A673 (cell line): Measurements from ENCODE around the gene ADGRL2. TPM values are rescaled to one million over a fixed set of nuclear protein-coding genes. Genes with fewer than 3 reads are reported as not detected.

Source experiments
- BruUV-seq: library from RNA; stranded (reverse); fragments of 400-500 nt; replicated peaks from 2 replicates; lab custom pipeline; 2021; lab: Mats Ljungman, UMichigan
- CTCF ChIA-PET: fragments of 300-600 bp; sonication (Branson Sonifier 250); formaldehyde crosslinking; loops from one replicate; lab custom pipeline; 2022; ENCODE audit warnings: antibody characterized with exemption; lab: Charles Lee
- POLR2A ChIA-PET: fragments of 300-600 bp; sonication (Branson Sonifier 250); formaldehyde crosslinking; loops from one replicate; lab custom pipeline; 2022; ENCODE audit warnings: antibody characterized with exemption; ENCODE audit not compliant: low non-redundant PET; lab: Charles Lee
- DNase-seq: peaks from one replicate; pipeline ENCODE4 v3.0.0-alpha.2; 2015; ENCODE audit warnings: low spot score
- H3K27ac ChIP-seq: fragments of 200-600 bp; sonication (generic); 2 replicates; pipeline ENCODE4 v1.5.1; 2016; ENCODE audit warnings: mixed run types, low read depth, mild to moderate bottlenecking, mixed read lengths, antibody characterized with exemption, low read length; ENCODE audit not compliant: poor library complexity, severe bottlenecking
- H3K27me3 ChIP-seq: fragments of 200-600 bp; sonication (generic); replicated peaks from 2 replicates; pipeline ENCODE4 v1.6.1; 2017; ENCODE audit warnings: mixed run types, low read depth, mild to moderate bottlenecking, mixed read lengths, antibody characterized with exemption, low read length; ENCODE audit not compliant: insufficient read depth, poor library complexity
- H3K36me3 ChIP-seq: fragments of 200-600 bp; sonication (generic); 2 replicates; pipeline ENCODE4 v1.6.1; 2016; ENCODE audit warnings: mixed run types, mild to moderate bottlenecking, mixed read lengths, antibody characterized with exemption, low read length; ENCODE audit not compliant: insufficient read depth, poor library complexity, severe bottlenecking
- H3K4me1 ChIP-seq: fragments of 200-600 bp; sonication (generic); 2 replicates; pipeline ENCODE4 v1.6.1; 2017; ENCODE audit warnings: mixed run types, mild to moderate bottlenecking, mixed read lengths, antibody characterized with exemption, low read length; ENCODE audit not compliant: insufficient read depth, poor library complexity, severe bottlenecking
- H3K4me3 ChIP-seq: fragments of 200-600 bp; sonication (generic); 2 replicates; pipeline ENCODE4 v1.5.1; 2016; ENCODE audit warnings: low read depth, mixed run types, mild to moderate bottlenecking, mixed read lengths, low read length; ENCODE audit not compliant: poor library complexity, severe bottlenecking
- H3K9me3 ChIP-seq: fragments of 200-600 bp; sonication (generic); 2 replicates; pipeline ENCODE4 v1.6.1; 2016; ENCODE audit warnings: mixed run types, low read depth, mild to moderate bottlenecking, mixed read lengths, antibody characterized with exemption, low read length; ENCODE audit not compliant: poor library complexity, severe bottlenecking
- EZH2 ChIP-seq: fragments of 200-600 bp; sonication (generic); IDR thresholded peaks from 2 replicates; pipeline ENCODE4 v1.6.1; 2017; ENCODE audit warnings: borderline replicate concordance, low read depth, mild to moderate bottlenecking, mixed read lengths, antibody characterized with exemption, low read length; ENCODE audit not compliant: poor library complexity, severe bottlenecking
- intact Hi-C: fragments of 100-400 bp; cut with micrococcal nuclease; formaldehyde crosslinking; loops from one replicate; pipeline ENCODE4 v1.10.0; 2022; ENCODE audit not compliant: unreplicated experiment
- total RNA-seq: library from RNA; stranded (reverse); gene quantifications from 2 replicates; pipeline ENCODE4 v1.2.3, GENCODE V29; 2021
- TF ChIP-seq, protein P1 (sequence below): fragments of 300-800, 200-600 bp; sonication (generic); conservative IDR thresholded peaks from 2 replicates; pipeline ENCODE4 v1.5.1; 2017; ENCODE audit warnings: low read depth, mild to moderate bottlenecking, antibody characterized with exemption, low read length, moderate library complexity, mixed read lengths

Gene ADGRL2
- total RNA-seq, 1 experiment from 2014 or later: 1.5 TPM

DNA sequence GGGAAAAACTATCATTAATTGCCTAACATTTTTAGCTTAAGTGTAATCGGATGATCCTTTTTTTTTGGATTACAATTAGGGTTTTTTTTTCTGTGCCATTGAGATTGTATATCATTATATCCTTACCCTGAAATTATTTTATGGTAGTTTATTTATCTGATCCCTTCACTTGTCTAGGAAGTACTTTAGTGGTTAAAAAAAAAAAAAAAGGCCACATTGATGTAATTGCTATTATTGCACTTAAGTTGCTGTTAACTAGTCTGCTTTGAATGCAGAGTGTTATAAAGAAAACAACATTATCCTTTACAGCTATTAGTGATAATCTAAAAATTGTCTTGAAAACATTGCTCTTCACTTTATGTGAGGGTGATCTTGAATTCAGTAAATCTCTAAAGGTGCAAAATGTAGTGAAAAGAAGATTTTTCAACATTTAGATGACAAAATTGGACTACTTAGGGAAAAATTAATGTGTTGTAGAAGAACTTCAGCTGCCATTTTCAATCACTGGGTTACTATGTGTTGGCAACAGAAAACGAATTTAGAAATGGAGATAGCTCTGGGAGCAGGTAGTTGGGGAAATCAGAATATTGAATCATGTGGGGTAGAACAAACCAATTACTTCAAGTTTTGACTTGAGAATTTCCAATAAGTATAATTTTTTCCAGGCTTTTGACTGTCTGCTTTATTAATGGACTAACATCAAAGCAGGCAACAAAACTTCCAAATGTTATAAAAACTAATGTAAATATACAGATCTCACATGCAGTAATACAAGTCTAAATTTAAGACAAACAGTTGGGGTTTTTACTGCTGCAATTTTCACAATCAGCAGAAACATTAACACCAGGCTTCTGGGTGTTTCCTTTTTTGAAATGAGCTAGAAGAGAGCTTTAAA lies 5.0 kb downstream of the ADGRL2 start:
- Histone ChIP-seq H3K36me3 (no peaks in the 10 kb centered on the region), H3K4me1 (peaks cover 9% of the 10 kb centered on the region), H3K27ac (no peak overlapping the region), H3K4me3 (no peak overlapping the region), H3K27me3 (peaks cover 94% of the 10 kb centered on the region), H3K9me3 (no peaks in the 10 kb centered on the region)
- POLR2A ChIA-PET: no interaction called here
- DNase-seq: no peak
- CTCF ChIA-PET: no interaction called here
- TF ChIP-seq EZH2: no peak
- TF ChIP-seq, protein P1, sequence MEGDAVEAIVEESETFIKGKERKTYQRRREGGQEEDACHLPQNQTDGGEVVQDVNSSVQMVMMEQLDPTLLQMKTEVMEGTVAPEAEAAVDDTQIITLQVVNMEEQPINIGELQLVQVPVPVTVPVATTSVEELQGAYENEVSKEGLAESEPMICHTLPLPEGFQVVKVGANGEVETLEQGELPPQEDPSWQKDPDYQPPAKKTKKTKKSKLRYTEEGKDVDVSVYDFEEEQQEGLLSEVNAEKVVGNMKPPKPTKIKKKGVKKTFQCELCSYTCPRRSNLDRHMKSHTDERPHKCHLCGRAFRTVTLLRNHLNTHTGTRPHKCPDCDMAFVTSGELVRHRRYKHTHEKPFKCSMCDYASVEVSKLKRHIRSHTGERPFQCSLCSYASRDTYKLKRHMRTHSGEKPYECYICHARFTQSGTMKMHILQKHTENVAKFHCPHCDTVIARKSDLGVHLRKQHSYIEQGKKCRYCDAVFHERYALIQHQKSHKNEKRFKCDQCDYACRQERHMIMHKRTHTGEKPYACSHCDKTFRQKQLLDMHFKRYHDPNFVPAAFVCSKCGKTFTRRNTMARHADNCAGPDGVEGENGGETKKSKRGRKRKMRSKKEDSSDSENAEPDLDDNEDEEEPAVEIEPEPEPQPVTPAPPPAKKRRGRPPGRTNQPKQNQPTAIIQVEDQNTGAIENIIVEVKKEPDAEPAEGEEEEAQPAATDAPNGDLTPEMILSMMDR: no peak
- no TSS peak for BruUV-seq
- intact Hi-C loops: no loop called here

DNA sequence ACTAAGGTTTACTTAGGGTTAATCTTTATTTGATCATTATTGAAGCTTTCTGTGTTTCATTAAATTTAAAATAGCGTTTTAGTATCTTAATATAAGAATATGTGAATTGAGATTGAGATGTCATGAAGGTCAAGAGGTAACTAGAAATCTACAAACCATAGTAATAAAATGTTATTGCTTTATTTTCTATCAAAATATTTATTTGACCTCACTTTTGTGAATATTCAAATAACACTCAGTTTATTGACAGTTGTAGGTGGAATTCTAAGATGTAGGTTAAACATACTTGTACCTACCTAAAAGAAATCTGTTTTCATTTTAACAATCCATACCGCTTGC lies 5.7 kb downstream of the ADGRL2 start:
- H3K4me3 ChIP-seq: no peak overlapping the region
- peaks cover 97% of the 10 kb centered on the region for H3K27me3 ChIP-seq
- H3K4me1 ChIP-seq: peaks cover 7% of the 10 kb centered on the region
- H3K36me3 ChIP-seq: no peaks in the 10 kb centered on the region
- no TSS peak for BruUV-seq
- no peak overlapping the region for H3K27ac ChIP-seq
- ChIA-PET POLR2A (no interaction called here), CTCF (no interaction called here)
- H3K9me3 ChIP-seq: no peaks in the 10 kb centered on the region
- TF ChIP-seq EZH2: peak; percentile 26
- TF ChIP-seq, protein P1: no peak
- intact Hi-C loops: no loop called here
- no peak for DNase-seq

DNA sequence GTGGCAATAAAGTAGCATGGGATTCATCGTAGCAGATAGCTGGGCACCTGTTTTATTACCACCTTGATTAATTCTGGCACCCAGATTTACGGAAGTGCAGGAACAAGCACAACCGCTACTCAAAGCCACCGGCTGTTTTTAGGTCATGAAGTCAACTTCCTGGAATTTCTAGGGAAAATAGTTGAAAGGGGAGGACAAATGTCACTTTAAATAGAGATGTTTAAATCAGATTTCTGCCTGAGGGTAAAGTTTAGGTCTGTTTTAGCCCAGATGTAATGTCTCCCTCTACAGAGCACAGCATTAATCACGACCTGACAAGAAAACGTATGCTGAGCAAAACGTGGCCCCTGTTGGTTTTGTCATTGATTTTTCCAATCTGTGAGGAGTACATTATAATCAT lies 8.0 kb downstream of the ADGRL2 start:
- TF ChIP-seq, protein P1: peak; percentile 33; the same call in 1 of the 2 replicates
- TF ChIP-seq EZH2: no peak
- Histone ChIP-seq H3K4me3 (no peak overlapping the region), H3K27me3 (peaks cover 75% of the 10 kb centered on the region), H3K36me3 (no peaks in the 10 kb centered on the region), H3K27ac (no peak overlapping the region), H3K4me1 (no peaks in the 10 kb centered on the region), H3K9me3 (no peaks in the 10 kb centered on the region)
- POLR2A ChIA-PET: no interaction called here
- peak; percentile 12 for DNase-seq
- intact Hi-C loops: no loop called here
- CTCF ChIA-PET: no interaction called here
- no TSS peak for BruUV-seq
